Peyer's patch (tissue), 4 donors: ENCODE data around the gene NFKB1.

ENCODE experiments used
- CTCF ChIP-seq, 6 experiments: fragments of 450-650 bp in 4 of 6; fragments of 200-600 bp in 2 of 6; sonication (generic) in 1 of 6; IDR thresholded peaks; one replicate each; pipeline ENCODE4 v1.5.1; 2017 to 2019; ENCODE audit warnings: antibody characterized with exemption in 6 of 6, mild to moderate bottlenecking in 3 of 6, moderate library complexity in 1 of 6
- POLR2A ChIP-seq, 2 donors: fragments of 450-650 bp; IDR thresholded peaks; one replicate each; pipeline ENCODE4 v1.5.1; 2017; ENCODE audit warnings: antibody characterized with exemption in 2 of 2, mild to moderate bottlenecking in 2 of 2, moderate library complexity in 2 of 2

- TF ChIP-seq CTCF (IDR thresholded peaks at IDR 0.05): no peak
- TF ChIP-seq POLR2A (IDR thresholded peaks at IDR 0.05): no peak
Observed at GRCh38 chr4:102543030-102543928, 42.1 kb downstream of the NFKB1 start.
